GM21515 (cell line): ENCODE results near the gene ITCH.
"Not testable (repeated sequence)": the region's sequence is repeated elsewhere in the genome, so short reads cannot be mapped to it uniquely, and the experiment has no call there.

Experiments used
- ATAC-seq: cut with Tn5 transposase; IDR thresholded peaks from one replicate; pipeline ENCODE4 v1.9.1; 2021; ENCODE audit not compliant: unreplicated experiment

The ITCH gene

DNA sequence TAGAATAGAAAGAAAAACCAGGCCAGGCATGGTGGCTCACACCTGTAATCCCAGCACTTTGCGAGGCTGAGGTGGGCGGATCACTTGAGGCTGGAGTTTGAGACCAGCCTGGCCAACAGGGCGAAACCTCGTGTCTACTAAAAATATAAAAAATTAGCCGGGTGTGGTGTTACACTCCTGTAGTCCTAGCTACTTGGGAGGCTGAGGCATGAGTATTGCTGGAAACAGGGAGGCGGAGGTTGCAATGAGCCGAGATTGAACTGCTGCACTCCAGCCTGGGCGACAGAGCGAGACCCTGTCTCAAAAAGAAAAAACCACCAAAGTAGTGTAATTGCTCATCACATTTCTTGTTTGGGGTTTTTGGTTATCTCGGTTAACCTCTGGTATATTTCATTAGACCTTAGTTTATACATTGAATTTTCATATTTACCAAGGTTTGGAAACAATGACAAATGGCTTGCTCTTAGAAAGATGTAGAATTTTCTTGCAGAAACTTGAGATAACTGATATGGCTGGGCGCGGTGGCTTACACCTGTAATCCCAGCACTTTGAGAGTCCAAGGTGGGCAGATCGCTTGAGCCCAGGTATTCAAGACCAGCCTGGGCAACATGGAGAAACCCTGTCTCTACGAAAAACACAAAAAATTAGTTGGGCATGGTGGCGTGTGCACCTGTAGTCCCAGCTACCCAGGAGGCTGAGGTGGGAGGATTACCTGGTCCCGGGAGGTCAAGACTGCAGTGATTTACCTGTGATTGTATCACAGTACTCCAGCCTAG is 14.2 kb downstream of the ITCH start:
- peak; percentile 68 for ATAC-seq

DNA sequence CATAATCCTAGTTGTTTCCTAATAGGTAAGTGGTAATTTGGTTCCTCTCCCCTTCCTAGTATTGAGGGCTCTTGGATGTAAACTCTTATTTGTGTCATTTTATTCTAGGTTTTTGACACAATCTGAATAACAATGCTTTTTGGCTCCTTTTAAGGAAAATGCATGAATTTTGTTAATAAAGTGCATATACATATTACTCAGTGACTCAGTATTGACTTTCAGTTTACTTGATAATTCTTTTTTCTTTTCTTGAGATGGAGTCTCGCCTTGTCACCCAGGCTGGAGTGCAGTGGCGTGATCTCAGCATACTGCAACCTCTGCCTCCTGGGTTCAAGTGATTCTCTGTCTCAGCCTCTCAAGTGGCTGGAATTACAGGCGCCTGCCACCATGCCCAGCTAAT is 19.1 kb downstream of the ITCH start:
- ATAC-seq = no peak

DNA sequence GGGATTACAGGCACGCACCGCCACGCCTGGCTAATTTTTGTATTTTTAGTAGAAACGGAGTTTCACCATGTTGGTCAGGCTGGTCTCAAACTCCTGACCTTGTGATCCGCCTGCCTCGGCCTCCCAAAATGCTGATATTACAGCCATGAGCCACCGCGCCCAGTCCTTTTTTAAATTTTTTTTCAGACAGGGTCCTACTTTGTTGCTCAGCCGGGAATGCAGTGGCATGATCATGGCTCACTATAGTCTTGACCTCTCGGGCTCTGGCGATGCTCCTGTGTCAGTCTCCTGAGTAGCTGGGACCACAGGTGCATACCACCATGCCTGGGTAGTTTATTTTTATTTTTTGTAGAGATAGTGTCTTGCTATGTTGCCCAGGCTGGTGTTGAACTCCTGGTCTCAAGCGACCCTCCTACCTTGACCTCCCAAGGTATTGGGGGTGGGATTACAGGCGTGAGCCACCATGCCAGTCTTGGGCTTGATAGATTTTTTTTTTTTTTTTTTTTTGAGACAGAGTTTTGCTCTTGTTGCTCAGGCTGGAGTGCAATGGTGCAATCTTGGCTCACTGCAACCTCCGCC is 19.9 kb downstream of the ITCH start:
- ATAC-seq = not testable (repeated sequence)

DNA sequence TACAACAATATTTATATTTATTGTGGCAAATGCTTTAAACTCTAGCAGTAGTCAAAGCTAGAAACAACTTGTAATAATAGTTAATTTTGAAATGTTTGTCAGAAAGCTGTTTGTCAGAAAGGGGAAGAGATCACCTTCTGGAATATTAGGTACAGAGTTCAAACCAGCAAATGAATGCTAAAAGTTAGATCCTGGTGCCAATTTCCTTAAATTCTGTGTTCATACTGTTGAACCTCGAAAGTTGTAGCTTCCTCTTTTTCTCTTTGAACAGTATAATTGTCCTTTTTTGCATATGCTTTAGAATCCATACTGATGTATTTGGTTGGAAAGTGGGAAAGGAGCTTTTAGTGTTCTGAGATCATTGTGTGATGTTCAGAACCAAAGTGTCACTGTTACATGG is 22.4 kb downstream of the ITCH start:
- no peak for ATAC-seq

DNA sequence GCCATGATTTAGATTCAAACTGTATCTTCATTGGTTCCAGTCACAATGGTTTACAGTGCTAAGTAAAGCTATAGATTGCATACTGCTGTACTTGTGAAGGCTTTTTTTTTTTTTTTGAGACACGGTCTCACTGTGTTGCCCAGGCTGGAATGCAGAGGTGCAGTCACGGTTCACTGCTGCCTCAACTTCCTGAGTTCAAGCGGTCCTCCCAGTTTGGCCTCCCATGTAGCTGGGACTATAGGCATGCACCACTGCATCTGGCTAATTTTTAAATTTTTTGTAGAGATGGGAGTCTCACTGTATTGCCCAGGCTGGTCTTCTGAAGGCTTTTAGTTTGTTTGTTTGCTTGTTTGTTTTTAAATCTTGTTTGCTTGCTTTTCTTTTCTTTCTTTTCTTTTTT is 24.9 kb downstream of the ITCH start:
- no peak for ATAC-seq

DNA sequence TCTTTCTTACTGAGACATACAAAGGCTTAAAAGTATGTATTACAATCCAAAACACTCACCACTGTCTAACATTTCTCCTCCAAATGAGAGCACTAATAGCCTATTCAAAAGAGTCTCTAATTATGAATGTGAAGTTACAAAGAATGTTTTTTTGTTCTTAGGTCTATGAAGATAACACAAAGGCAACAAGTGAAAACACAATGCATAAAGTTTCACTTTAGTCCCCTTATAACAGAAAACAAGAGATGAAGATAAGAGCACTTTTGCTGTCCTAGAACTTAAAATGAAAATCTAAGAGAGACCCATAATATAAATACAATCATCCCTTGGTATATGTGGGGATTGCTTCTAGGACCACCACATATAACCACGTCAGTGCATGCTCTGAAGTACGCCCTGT is 25.6 kb downstream of the ITCH start:
- ATAC-seq = no peak

DNA sequence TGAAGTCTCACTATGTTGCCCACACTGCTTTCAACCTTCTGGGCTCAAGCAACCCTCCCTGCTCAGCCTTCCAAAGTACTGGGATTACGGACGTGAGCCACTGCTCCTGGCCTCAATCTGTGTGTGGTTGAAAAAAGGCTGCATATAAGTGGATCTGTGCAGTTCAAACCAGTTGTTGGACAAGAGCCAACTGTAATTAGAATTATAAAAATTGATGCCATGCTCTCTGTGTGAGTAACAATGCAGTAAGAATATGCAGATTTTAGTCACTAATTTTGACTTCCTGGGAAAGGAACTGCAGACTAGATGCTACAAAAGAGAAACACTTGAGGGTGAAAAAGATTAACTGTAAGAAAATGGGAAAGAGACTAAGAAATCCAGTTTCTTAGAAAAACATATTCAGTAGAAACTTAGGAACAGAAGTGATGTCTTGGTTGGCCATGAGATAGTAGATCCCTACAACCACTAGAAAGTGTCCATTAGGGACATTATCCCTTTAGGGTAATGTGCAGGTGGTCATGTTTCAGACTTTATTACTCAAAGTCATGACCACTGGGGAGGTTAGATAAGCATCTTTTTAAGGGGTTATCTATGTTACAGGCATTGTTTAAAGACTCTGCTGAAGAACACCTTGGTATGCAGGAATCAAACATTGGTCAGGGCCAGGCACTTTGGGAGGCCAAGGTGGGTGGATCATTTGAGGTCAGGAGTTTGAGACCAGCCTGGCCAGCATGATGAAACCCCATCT is 26.3 kb downstream of the ITCH start:
- ATAC-seq = no peak

DNA sequence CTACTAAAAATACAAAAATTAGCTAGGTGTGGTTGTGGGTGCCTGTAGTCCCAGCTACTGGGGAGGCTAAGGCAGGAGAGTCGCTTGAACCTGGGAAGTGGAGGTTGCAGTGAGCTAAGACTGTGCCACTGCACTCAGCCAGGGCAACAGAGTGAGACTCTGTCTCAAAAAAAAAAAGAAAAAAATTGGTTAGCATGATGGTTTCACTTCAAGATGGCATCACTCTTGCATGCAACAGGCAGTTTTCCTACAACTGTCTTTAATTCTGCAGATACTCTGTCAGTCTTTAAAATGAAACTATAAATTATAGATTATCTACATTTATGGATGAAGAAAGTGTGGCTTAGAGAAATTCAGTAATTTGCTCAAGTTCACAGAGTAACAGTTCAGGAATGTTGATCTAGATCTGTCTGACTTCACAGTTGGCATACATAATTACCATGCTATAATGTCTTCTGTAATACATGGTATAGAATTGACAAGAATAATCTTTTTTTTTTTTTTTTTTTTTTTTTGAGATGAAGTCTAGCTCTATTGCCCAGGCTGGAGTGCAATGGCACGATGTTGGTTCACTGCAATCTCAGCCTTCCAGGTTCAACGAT is 27.0 kb downstream of the ITCH start:
- no peak for ATAC-seq

DNA sequence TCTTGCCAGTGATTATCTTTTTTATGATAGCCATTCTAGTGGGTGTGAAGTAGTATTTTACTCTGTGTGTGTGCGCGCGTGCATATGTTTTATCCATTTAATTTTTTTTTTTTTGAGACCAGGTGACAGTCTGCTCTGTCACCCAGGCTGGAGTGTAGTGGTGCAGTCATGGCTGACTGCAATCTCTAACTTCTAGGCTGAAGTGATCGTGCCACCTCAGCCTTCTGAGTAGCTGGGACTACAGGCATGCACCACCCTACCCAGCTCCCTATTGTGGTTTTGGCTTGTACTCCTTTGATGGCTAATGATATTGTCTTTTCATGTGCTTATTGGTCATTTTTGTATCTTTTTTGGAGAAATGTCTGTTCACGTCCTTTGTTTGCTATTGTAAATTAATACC is 33.3 kb downstream of the ITCH start:
- no peak for ATAC-seq

DNA sequence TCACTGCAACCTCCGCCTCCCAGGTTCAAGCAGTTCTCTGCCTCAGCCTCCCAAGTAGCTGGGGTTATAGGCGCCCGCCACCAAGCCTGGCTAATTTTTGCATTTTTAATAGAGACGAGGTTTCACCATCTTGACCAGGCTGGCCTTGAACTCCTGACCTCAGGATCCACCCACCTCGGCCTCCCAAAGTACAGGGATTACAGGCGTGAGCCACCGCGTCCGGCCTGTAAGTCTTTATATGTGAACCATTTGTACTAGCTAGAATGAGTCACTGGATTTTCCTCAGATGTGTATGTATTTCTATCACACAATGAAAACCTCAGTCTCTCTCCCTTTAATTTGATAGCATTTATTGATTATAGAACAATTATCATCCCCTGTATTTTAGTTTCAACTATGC is 34.0 kb downstream of the ITCH start:
- ATAC-seq = no peak

DNA sequence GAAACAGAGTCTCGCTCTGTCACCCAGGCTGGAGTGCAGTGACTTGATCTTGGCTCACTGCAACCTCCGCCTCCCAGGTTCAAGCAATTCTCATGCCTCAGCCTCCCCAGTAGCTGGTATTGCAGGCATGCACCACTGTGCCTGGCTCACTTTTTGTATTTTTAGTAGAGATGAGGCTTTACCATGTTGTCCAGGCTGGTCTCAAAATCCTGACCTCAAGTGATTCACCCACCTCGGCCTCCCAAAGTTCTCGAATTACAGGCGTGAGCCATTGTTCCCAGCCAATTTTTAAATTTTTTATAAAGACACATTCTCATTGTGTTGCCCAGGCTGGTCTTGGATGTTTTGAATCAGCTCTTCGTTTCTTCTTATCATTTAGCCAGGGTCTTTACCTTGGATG is 37.7 kb downstream of the ITCH start:
- not testable (repeated sequence) for ATAC-seq

DNA sequence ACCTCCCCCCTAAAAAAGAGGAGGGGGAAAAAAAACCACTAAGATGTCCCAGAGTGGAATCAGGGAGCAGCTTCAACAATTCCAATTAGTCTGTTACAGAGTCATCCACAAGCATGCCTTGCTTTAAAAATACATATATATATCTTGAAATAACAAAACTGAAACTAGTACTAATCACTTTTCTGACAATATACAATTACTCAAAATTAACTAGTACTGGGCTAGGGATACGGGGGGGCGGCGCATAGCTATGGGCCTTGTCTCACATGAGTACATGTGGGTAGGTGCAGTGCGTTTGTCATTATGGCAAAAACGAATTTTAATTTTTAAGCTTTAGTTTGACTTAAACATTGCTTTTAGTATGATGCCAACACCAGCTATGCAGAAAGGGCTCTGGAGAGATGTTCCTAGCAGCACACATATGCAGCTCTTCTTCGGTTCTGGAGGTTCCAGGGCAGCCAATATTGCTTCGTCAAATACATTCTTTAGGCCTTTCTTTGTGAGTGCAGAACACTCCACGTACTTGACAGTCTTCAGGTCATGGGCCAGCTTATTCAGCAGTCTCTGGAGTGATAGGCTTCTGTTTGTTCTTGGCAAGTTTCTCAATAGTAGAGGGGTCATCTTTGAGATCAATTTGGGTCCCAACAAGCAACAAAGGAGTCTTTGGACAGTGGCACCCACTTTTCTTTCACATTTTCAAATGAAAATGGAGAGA is 38.8 kb downstream of the ITCH start:
- ATAC-seq = no peak

DNA sequence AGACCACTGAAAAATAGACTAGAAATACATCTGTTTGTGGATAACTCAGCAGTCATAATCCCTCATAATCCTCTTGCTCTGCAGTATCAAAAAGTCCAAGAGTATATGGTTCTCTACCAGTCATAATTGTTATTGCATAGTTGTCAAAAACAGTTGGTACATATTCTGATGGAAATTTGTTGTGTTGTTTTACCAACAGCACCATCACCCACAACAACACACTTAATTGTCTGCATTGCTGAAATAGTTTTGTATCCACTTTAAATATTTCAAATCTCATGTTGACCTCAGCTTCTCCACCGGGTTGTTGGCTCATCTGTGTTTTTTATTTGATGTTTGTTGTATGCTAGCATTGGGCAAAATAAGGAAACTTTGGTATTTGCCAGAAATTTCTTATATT is 39.4 kb downstream of the ITCH start:
- no peak for ATAC-seq

DNA sequence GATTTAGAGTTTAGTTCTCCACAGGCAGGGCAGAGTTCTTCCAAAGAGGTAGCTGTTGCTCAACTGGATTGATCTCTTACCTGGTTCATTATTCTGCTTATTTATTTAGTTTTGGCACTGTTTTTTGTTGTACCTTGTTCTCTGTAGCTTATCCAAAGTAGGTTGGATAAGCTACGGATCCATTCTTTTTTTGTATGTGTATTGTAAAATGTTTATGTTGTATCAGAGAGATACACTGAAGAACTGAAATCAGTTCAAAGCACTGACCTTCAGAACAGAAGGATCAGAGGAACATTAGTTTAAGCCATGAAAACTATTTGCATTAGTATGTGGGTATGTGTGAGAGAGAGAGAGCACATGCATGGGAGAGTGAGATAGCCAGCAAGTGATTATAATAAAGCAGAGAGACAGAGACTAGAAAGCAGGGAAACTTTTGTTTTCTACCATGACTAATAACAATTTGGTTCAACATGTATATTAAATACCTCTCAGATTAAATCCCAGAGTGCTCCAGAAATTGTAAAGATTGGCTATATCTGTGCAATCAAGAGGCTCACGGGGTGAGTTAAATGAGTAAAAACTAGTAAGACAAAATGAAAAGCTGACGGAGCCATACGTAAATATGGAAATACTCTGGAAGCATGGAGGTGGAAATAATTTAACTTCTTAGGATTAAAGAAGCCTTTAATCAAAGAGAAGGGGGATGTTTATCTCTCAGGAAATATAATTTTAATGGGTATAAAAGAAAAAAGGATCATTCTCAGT is 40.2 kb downstream of the ITCH start:
- ATAC-seq = no peak

DNA sequence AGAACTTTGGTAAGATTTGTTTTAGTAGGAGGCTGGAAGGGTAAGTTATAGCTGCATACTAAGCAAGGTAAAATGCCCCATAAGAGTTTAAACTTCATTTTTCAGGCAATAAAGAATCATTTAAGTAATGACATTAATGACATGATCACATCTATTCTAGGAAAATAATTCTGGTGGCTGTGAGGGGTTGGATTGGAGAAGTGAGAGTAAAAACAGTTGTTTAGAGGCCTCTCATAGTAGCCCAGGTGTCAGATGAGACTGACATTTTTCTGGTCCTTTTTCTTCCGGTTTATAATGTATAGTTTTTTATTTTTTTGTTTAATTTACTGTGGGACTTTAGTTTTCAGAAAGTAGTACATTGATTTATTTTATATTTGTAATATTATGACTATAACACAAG is 40.8 kb downstream of the ITCH start:
- ATAC-seq = no peak

DNA sequence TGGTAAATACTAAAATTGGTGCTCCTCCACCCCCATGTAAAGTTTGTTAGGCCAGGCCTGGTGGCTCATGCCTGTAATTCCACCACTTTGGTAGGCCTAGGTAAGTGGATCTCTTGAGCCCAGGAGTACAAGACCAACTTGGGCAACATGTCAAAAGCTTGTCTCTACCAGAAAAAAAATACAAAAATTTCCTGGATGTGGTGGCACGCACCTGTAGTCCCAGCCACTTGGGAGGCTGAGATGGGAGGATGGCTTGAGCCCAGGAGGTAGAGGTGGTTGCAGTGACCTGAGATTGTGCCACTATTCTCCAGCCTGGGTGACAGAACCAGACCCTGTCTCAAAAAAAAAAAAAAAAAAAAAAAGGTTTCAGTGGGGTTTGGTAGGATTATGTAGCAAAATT is 41.7 kb downstream of the ITCH start:
- ATAC-seq = no peak

DNA sequence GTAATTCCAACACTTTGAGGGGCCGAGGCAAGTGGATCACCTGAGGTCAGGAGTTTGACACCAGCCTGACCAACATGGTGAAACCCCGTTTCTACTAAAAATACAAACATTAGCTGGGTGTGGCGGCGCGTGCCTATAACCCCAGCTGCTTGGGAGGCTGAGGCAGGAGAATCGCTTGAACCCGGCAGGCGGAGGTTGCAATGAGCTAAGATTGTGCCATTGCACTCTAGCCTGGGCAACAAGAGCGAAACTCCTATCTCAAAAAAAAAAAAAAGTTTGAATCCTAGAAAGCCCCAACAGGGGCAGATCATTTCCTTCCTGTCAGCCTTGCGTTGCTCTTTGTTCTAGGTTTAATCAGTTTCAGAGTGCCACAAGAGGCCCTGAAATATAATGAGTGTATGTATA is 42.2 kb downstream of the ITCH start:
- ATAC-seq = not testable (repeated sequence)

DNA sequence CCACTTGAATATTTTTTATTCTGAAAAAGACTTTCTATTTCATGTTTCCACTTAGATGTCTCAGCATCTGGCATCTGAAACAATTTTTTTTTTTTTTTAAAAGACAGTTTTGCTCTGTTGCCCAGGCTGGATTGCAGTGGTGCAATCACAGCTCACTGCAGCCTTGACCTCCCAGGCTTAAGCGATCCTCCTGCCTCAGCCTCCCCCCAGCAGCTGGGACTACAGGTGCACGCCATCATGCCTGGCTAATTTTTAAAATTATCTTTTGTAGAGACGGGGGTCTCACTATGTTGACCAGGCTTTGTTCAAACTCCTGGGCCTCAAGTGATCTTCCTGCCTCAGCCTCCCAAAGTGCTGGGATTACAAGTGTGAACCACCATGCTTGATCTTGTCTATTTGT is 42.9 kb downstream of the ITCH start:
- not testable (repeated sequence) for ATAC-seq

DNA sequence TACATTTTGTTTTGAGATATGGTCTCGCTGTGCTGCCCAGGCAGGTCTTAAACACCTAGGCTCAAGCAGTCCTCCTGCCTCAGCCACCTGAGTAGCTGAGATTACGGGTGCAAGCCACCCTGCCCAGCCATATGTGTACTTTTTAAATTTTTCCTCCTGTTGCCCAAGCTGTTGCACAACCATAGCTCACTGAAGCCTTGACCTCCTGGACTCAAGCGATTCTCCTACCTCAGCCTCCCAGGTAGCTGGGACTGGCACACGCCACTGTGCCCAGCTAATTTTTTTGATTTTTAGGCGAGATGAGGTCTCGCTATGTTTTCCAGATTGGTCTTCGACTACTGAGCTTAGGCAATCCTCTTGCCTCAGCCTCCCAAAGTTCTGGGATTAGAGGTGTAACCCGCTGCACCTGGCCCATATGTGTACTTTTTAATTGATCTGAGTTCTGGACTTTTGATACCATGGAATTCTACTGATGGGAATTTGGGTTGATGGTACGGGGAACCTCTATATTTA is 44.9 kb downstream of the ITCH start:
- ATAC-seq = no peak

DNA sequence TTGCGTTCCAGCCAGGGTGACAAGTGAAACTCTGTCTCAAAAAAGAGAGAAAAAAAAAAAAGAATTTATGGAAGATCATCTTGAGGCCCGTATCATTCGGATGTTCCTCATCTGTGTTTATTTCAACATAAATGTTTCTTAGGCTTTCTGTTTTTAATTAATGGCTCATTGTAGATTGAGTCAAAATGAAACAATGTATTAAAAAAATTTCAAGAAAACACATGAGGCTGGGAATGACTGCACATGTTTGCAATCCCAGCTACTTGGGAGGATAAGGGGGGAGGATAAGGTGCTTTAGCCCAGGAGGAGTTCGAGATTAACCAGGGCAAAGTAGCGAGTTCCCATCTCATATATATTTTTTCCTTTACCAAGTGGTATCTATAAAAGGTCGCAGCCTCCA is 47.3 kb downstream of the ITCH start:
- ATAC-seq = no peak
